GM19328 (cell line): ENCODE data around the gene TMED10.
"Not testable (repeated sequence)": the region's sequence is repeated elsewhere in the genome, so short reads cannot be mapped to it uniquely, and the experiment has no call there.

Experiments used
- ATAC-seq: cut with Tn5 transposase; IDR thresholded peaks from one replicate; pipeline ENCODE4 v1.9.1; 2021; ENCODE audit warnings: mild to moderate bottlenecking, moderate library complexity; ENCODE audit not compliant: unreplicated experiment

Gene TMED10

DNA sequence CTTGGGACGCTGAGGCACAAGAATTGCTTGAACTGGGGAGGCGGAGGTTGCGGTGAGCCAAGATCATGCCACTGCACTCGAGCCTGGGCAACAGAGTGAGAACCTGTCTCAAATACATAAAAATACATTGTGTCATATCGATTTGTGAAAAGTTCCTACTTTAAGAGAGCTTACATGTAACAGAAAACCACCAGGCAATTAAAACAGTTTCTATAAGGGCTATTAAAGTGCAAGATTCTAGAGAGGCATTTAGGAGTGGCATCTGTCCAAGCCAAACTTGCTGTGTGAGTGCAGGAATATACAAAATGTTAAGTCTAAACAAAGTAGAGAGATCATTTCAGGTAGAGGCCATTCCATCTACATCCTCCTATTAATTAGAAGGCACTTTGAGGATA is 47.8 kb downstream of the TMED10 start:
- ATAC-seq: no peak

DNA sequence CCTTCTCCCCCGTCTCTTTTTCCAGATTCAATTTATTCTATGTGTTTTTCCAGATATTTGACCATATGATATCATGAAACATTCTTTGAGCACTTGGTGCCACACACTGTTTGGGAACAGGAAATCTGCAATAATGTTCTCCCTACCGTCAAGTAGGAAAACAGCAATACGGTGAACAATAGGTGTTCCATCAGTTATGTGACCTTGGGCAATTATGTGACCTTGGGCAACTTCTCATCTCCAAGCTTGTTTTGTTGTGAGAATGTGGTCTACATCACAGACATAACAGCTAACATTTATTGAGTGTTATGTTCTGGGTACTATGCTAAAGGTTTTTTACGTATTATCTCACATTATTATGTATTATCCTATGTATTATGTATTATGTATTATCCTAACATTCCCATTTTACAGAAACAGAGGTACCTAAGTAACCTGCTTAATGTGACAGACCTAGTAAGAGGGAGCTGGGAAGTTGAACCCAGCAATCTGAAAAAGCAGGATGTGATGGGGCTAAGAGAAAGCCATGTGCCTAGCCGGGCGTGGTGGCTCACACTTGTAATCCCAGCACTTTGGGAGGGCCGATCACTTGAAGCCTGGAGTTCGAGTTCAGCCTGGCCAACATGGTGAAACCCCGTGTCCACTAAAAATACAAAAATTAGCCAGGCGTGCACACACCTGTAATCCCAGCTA is 48.4 kb downstream of the TMED10 start:
- ATAC-seq: no peak

DNA sequence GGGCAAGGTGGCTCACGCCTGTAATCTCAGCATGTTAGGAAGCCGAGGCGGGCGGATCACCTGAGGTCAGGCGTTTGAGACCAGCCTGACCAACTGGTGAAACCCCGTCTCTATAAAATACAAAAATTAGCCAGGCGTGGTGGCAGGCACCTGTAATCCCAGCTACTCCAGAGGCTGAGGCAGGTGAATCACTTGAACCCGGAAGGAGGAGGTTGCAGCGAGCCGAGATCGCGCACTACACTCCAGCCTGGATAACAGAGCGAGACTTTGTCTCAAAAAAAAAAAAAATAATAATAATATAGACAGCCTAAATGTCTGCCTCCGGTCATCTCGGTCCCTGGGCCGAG is 49.0 kb downstream of the TMED10 start:
- not testable (repeated sequence) for ATAC-seq

DNA sequence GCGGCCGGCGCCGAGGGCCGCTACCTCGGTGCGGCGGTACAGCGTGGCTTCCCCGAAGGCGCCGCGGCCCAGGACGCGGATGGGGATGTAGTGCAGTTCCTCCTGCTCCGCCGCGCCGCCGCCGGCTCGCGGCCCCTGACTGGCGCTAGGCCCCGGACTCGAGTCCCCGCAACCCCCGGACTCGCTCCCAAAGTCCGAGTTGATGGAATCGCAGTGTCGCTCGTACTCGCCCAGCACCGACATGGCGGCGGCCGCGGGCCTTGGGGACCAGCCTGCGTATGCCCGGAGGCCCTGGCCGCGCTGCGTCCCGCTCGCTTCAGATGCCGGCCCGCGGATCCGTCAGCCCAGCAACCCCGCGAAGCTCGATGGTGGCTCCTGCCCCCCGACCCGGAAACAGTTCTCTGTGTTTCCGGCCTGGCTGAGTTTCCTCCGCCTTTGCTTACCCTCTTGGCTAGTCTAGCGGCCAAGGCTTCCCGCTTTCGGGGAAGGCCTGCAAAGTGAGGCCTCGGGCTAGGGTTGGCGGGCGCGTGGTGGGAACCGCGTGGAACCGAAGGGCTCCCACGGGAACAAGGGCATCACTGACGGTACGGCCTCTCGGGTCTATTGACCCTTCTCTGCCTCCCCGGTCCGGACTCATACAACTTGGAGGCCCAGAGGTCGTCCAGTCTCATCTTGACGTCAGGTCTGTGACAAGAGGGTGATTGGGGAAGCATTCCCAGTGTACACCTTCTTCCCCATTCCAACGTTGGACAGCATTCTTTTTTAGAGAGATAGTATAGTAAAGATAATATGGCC is 49.5 kb downstream of the TMED10 start, which contains the start of gene NEK9:
TSS of gene NEK9 (minus strand) at position 370 of the 795 bp plus-strand sequence. CDS start at position 243, 127 bp downstream.
- peak; percentile 87 for ATAC-seq

DNA sequence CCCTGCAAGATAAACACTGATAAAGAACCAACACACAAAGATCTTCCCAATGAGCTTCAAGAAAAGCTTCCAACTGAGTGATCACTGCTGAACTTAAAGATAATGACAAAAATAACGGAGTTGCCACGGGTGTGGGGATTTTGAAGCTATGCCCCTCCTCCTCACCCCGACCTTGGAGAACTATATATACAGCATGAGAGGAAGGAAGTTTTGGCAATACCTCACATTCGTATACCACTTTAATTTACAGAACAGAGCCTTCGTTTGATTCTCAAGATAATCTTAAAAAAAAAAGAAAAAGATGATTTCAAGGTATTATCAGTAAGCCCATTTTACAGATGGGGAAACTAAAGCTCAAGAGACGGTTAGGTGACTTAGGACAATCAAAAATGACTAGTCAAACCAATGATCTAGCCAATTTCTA is 50.3 kb downstream of the TMED10 start:
- ATAC-seq: no peak

DNA sequence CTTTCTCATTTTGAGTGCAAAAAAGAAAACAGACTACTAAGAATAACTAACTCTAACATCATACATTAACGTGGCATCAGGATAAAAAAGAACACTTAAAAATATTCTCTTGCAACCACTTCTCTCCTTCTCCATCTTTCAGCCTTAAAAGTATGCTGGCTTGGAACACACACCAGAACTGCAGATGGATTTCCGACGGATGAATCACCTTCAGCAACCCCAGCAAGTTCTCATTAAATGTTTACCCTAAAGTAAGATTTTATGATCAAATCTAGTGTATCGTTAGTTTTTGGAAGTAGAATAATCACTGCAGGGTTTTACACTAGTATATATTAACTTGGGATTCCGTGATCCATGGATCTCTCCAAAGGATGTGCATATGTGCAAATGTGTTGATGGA is 50.8 kb downstream of the TMED10 start:
- no peak for ATAC-seq

DNA sequence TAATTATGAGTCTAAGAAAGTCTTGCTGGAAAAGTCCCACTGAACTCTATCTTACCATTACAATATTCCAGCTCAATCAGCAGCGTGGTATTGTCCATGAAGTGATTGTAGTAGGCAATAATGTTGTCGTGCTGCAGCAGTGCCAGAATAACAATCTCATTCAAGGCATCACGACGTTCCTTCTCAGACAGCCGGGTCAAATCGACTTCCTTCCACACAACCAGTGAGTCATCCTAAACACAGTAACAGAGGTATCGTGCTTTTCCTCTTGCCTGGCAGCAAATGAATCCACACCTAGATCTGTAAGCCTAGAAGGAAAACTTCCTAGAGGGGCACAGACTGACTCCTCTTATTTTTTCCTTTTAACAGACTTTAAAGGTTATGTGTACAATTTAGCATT is 52.4 kb downstream of the TMED10 start:
- no peak for ATAC-seq

DNA sequence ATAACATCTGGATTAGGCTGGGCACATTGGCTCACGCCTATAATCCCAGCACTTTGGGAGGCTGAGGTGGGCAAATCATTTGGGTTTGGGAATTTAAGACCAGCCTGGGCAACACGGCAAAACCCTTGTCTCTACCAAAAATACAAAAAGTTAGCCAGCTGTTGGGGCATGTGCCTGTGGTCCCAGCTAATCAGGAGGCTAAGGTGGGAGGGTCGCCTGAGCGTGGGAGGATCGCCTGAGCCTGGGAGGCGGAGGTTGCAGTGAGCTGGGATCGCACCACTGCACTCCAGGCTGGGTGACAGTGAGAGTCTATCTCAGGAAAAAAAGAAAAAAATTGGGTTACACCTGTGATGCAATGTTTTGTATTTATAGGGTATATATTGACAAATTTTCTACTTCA is 54.9 kb downstream of the TMED10 start:
- no peak for ATAC-seq

DNA sequence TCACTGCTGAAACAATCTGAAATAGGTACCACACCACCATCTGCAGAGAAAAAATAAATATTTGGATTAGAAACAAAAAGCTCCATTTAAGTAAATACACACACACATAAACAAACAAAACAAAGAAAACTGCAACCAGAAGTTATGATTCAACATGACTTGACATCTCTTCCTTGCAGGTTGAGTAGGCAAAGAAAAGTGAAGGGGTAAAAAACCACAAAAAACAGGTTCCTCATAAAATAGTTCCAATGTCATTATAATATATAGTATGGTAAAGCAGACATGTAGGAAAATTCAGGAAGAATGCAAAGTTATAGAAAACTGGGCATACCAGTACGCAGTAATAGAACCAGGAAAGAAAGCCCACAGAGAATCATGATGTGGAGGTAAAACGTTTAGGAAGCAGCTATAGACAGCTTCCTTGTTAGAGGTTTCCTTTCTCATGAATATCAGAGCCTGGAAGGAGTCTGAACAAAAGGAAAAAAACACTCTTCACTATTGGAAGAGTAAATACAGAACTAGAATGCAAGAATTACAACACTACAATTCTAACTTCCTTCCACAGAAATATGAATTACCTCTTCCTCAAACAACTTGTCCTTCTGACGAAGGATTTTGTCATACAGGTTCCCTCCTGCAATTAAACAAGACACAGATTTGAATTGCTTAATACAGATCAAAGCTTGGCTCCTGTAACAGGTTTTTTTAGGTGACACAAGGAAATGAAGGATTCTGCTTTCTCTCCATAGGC is 55.7 kb downstream of the TMED10 start:
- ATAC-seq: no peak

DNA sequence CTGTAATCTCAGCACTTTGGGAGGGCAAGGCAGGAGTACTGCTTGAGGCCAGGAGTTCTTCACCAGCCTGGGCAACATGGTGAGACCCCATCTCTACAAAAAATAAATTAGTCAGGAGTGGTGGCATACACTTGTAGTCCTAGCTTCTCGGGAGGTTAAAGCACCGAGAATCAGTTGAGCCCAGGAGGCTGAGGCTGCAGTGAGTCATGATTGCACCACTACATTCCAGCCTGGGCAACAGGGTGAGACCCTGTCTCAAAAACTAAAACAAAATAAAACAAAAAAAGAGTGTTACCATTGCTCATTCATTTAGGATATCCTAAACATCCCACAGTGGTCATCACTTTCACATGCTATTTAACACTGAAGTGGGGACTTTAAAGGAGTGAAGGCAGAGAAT is 57.4 kb downstream of the TMED10 start:
- no peak for ATAC-seq

DNA sequence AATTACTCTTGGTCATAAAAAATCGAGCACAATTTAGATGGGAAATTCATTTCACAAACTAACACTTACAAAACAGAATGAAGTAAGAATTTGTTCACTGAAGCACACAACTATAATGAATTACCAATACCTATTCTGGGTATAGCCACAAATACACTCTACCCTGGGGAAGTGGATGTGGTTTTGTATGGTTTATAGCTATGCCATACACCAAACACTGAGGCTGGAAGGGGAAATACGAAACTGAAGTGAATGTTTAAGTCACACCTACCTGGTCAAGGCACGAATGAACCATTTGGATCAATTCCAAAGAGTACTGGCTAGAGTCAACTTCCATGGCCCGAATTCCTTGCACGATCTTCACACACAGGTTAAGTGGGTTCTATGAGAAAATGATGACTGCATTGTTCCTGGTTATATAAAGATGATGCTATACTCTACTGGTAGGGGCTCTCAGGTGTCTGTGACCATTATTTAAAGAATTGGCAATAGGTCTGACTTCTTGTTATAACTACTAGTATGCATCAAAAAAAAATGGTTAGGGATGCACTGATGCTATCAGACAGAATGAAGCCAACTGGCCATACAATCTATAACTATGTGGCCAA is 62.4 kb downstream of the TMED10 start:
- ATAC-seq: no peak

DNA sequence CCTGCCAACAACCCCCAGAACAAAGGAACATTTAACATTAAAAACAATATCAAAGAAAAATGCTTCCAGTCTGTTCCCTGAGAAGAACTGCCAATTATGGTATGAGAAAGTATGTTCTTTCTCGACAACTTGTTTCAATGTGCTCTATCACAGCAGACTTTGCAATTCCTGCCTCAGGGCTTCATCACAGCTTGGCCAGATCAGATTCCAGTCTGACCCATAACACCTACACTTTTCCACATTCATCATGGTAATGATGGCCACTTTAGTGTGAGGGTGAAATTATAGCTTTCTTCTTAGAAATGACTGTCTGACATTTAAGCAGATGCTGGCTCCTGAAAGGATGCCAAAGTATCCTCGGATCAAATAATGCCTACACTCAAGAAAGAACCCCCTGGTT is 66.5 kb downstream of the TMED10 start:
- ATAC-seq: no peak

DNA sequence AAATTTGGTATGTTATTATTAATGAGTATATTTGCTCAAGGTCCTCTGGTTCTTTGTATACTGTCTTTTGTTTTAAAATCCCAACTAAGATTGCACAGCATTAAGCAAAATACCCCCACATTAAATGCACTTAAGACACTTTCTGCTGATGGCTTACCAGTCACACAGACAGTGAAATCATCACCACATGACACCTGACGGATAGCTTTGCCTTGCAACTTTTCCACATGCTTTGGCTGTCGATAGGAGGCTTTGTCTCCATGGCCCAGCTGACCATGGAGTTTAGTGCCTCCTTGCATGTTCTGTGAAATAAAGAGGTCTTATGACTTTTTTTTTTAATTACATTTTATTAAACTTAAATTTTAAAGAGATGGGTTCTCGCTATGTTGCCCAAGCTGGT is 69.2 kb downstream of the TMED10 start:
- no peak for ATAC-seq

DNA sequence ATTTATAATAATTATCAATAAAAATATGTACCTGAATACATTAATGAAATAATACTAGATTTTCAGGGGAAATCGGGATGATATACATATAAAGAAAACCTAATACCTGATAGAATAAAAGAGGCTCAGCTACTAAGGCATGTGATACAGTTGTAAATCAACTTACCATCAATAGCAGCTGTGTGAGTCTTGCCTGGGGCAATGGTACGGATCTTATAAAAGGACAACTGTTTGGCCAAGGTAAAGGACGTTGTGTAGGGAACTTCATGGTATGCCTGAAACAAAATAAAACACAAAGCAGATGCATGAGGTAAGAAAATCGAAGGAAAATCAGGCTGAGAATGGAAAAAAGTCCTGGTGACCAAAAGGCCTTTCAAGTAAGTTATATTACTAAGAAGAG is 74.9 kb downstream of the TMED10 start:
- ATAC-seq: no peak

DNA sequence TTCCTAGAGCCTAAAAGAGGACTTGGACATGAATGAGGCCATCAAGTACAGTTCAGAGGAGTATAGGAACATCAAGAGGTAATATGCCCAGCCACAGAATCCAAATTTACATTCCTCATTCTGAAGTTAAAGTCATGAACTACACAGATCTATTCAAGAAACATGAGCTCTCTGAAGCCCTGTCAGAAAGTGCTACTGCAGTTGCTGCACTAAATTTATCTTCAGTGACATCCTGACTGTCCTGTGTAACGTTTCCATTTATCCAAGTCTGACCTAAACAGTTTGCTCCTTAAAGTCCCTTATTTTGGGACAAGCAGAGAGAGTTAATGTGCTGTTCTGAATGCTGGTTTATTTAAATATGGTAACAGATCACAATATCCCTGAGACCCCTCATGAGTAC is 77.7 kb downstream of the TMED10 start:
- no peak for ATAC-seq

DNA sequence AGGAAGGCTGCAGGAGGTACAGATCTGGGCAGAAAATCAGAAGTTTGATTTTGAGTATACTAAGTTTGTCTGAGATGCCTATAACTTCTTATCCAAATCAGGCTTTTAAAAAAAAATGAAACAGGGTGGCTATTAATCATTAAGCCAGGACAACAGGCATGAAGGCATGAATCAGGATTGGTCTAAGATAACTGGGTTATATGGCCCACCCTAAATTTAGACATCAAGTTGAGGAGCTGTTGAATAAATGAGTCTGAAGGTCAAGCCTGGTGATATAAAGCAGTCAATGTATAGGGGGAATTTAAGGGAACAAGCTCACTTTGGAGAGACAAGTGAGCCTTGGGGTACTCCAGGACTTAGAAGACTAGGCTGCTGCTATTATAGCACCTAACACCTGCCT is 78.2 kb downstream of the TMED10 start:
- no peak for ATAC-seq

DNA sequence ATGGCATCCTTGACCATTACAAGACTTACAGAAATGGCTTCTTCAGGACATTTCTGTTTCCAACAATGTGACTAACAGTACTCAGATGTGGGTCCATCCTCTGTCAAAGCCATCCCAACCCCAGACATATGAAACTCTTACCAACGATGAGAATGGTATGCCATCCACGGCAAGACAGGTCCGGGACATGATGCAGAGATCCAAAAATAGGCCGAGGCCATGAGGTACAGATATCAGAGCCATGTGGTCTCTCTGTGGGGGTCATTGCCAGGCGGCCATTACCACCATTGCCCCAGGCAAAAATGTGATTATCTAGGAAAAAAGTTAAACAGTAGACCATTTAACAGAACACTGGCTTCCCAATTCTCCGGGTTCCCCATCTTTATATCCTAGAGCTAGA is 79.5 kb downstream of the TMED10 start:
- no peak for ATAC-seq

DNA sequence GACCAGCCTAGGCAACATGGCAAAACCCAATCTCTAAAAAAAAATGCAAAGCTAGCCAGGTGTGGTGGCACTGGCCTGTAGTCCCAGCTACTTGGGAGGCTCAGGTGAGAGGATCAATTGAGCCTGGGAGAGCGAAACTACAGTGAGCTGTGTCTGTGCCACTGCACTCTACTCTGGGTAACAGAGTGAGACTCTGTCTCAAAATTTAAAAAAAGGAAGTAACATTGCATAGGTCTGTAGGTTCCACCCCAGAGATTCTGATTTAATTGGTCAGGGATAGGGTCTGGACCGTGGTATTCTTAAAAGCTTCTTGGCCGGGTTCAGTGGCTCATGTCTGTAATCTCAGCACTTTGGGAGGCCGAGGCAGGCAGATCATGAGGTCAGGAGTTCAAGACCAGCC is 80.7 kb downstream of the TMED10 start:
- ATAC-seq: no peak

DNA sequence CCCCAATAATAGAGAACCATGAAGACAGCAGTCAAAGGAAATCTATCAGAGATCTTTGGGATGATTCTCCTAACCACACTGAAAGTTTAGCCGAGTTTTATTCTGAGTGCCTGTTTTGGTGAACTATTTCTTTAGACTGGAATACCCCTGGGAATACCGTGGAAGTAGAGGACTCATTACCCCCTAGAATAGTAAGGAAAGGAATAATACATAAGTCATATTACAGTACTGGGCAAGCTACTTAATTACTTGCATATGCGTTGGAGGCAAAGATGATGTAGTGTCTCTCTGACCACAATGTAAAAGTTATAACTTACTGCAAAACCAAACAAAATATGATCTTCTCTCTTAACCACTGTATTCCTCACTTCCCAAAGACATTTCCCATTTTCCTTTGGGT is 81.5 kb downstream of the TMED10 start:
- ATAC-seq: no peak

DNA sequence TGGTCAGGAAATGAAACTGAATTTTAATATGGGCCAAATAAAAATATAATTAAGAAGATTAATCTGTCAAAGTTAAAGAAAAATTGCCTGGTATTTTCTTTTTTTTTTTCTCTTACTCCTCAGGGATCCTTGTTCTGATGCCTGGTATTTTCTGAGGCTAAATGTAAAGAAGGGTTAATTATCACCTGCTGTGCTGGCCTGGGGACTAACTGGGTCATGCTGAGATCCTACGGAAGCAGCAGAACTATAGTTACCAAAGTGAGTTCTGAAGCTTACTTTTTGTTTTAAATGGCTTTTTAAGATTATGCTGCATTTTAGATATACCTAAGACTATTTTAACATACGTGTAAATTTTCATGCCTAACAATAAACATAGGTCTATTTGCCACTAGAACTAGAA is 83.7 kb downstream of the TMED10 start:
- no peak for ATAC-seq

DNA sequence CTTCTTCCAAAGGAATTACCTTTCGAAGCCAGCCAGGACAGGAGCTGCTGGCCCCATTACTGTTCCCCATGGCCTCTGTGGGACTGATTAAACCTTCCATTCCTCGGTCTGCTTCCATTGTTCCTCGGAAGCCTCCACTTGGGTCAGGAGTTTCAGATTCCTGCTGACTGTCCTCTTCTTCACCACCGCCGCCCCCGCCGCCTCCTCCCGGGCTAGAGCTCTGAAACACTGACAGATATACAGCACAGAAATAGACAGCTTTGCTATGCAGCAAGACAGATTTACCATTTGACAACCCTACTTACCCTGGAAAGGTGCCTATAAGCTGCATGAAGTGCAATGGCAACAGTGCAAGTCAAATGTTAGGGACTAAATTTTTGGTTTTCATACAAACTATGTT is 85.2 kb downstream of the TMED10 start:
- no peak for ATAC-seq
